ENCODE results near the gene MYBPHL. TPM values are rescaled to one million over a fixed set of nuclear protein-coding genes. Genes with fewer than 3 reads are reported as not detected.
"Not testable (repeated sequence)": the region's sequence is repeated elsewhere in the genome, so short reads cannot be mapped to it uniquely, and the experiment has no call there.

MYBPHL gene
- total RNA-seq, 4 donors from 2014 or later = not detected

- TF ChIP-seq CTCF (IDR thresholded peaks at IDR 0.05) (no peak), POLR2A (IDR thresholded peaks at IDR 0.05) (no peak)
- Histone ChIP-seq H3K9me3 (no peaks in the 10 kb centered on the region), H3K27me3 (no peaks in the 10 kb centered on the region), H3K27ac (peak overlapping the region in 1 of 3 donors; percentile 21), H3K36me3 (peaks cover 0 to 11% of the 10 kb centered on the region in 2 donors), H3K4me3 (replicated peaks in 1 of 3) (no peak overlapping the region), H3K4me1 (peaks cover 30 to 39% of the 10 kb centered on the region in 2 donors)
- intact Hi-C loops (cut with DNase I) = no loop called here
- DNase-seq = no peak
- WGBS, 2 donors = 71% methylated on average over 2 of the region's 2 CpGs
Observed at GRCh38 chr1:109309347-109309746, 2.5 kb upstream of the MYBPHL start.

- 51 to 62% methylated on average over 14 of the region's 14 CpGs for WGBS, 2 donors
- peak; percentile 38 to 43 for DNase-seq
- no peaks in the 10 kb centered on the region for H3K27me3 ChIP-seq
- TF ChIP-seq POLR2A (IDR thresholded peaks at IDR 0.05) (no peak), CTCF (IDR thresholded peaks at IDR 0.05) (no peak)
- peak overlapping the region; percentile 23 to 62 (median 28) for H3K27ac ChIP-seq
- H3K9me3 ChIP-seq = no peaks in the 10 kb centered on the region
- intact Hi-C loops (cut with DNase I) = no loop called here
- peaks cover 30 to 39% of the 10 kb centered on the region in 2 donors for H3K4me1 ChIP-seq
- no peak overlapping the region for H3K4me3 ChIP-seq (replicated peaks in 1 of 3)
- no peaks in the 10 kb centered on the region for H3K36me3 ChIP-seq
Observed at GRCh38 chr1:109307274-109308021, 637 bp upstream of the MYBPHL start.

- DNase-seq = peak; percentile 82 to 83
- intact Hi-C loops (cut with DNase I); H3K27me3 ChIP-seq; H3K36me3 ChIP-seq; H3K9me3 ChIP-seq; H3K4me3 ChIP-seq (replicated peaks in 1 of 3): not testable (repeated sequence)
- 23 to 34% methylated on average over 8 to 10 of the region's 10 CpGs for WGBS, 2 donors
- peak overlapping the region; percentile 49 to 62 (median 54) for H3K27ac ChIP-seq
- peak in 1 of 2 donors; percentile 21 for TF ChIP-seq POLR2A (IDR thresholded peaks at IDR 0.05)
- peaks cover 30 to 39% of the 10 kb centered on the region in 2 donors for H3K4me1 ChIP-seq
Observed at GRCh38 chr1:109305991-109306390, 820 bp downstream of the MYBPHL start.

- no peak for DNase-seq
Observed at GRCh38 chr1:109304226-109304920, 2.4 kb downstream of the MYBPHL start.

GRCh38 chr1:109301874-109302273, 4.9 kb downstream of the MYBPHL start:
- Histone ChIP-seq H3K4me1 (peaks cover 26 to 48% of the 10 kb centered on the region in 2 donors), H3K4me3 (replicated peaks in 1 of 3) (no peak overlapping the region), H3K9me3 (no peaks in the 10 kb centered on the region), H3K27me3 (no peaks in the 10 kb centered on the region), H3K36me3 (no peaks in the 10 kb centered on the region), H3K27ac (no peak overlapping the region)
- intact Hi-C loops (cut with DNase I) = no loop called here
- DNase-seq = no peak
- TF ChIP-seq POLR2A (IDR thresholded peaks at IDR 0.05) = no peak
- TF ChIP-seq CTCF (IDR thresholded peaks at IDR 0.05) = no peak
- 88 to 89% methylated on average over 5 of the region's 5 CpGs for WGBS, 2 donors

More at GRCh38 chr1:109304226-109304920, 2.4 kb downstream of the MYBPHL start:
- H3K4me1 ChIP-seq = peaks cover 33 to 52% of the 10 kb centered on the region in 2 donors
- H3K27ac ChIP-seq = no peak overlapping the region
- TF ChIP-seq POLR2A (IDR thresholded peaks at IDR 0.05) (no peak), CTCF (IDR thresholded peaks at IDR 0.05) (no peak)
- H3K36me3 ChIP-seq = no peaks in the 10 kb centered on the region
- intact Hi-C loops (cut with DNase I) = no loop called here
- H3K9me3 ChIP-seq = no peaks in the 10 kb centered on the region
- H3K27me3 ChIP-seq = no peaks in the 10 kb centered on the region
- H3K4me3 ChIP-seq (replicated peaks in 1 of 3) = no peak overlapping the region
- WGBS, 2 donors = 52 to 72% methylated on average over 8 of the region's 8 CpGs

Data from thyroid gland (tissue), 4 donors.